NCI-H69 (cell line): ENCODE results near the gene YAP1.

Experiments
- DNase-seq: peaks from one replicate; lab custom pipeline; 2025; lab: John Stamatoyannopoulos, UW

Gene YAP1

GRCh38 chr11:102109896-102110760 is at the start of gene YAP1:
Gene YAP1, plus strand, starts transcription at chr11:102110447. Its CDS starts 402 bp downstream, at chr11:102110849.
- peak; percentile 57 for DNase-seq

DNA sequence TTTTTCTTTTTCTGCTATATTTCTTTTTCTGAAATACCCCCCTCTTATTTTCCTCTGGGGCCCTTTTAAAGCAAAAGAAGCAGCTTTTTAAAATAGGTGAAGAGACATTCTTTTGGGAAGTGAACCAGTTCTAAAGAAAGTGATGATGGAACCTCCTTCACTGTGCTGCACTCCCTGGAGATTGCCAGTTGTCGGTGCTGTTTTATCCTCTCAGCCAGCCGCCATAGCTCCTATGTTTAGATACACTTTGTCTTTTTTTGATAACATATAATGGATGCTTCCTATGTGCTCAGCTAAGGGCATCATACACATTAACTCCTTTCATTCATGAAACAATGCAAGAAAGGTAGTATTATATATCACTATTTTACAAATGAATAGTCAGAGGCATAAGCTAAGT is 49.0 kb upstream of the YAP1 start:
- peak; percentile 2 for DNase-seq

DNA sequence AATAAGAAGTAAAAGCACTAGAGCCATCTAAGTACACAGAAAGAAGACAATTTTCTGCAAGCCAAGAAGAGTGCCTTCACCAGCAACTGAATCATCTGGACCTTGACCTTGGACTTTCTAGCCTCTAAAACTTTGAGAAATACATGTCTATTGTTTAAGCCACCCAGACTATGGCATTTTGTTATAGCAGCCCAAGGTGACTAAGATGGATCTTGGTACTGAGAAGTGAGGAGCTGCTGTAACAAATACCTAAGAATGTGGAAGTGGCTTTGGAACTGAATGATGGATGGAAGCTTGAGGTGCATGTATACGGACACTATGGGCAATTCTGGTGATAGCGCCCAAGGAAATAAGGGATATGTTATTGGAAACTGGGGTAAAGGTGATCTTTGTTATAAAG is 48.1 kb upstream of the YAP1 start:
- DNase-seq = no peak

DNA sequence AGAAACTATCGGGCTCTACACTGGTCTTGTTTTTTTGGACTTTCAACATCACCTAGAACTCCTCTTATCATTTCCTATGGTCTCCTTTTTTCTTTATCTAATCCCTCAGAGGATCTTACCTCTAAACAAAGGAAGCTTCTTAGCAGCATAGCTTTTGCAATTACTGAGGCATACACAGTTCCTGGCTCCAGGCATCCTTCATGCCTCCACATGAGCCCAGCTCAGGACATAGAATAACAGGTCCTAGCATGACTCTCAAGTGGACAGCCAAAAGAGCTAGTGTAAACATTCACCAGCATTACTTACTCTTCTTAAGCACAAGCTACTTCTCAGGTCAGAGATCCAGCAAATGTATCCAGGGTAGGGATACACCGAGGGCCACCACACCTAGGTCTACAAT is 45.9 kb upstream of the YAP1 start:
- no peak for DNase-seq

GRCh38 chr11:102070766-102071165 is 39.5 kb upstream of the YAP1 start:
- no peak for DNase-seq

DNA sequence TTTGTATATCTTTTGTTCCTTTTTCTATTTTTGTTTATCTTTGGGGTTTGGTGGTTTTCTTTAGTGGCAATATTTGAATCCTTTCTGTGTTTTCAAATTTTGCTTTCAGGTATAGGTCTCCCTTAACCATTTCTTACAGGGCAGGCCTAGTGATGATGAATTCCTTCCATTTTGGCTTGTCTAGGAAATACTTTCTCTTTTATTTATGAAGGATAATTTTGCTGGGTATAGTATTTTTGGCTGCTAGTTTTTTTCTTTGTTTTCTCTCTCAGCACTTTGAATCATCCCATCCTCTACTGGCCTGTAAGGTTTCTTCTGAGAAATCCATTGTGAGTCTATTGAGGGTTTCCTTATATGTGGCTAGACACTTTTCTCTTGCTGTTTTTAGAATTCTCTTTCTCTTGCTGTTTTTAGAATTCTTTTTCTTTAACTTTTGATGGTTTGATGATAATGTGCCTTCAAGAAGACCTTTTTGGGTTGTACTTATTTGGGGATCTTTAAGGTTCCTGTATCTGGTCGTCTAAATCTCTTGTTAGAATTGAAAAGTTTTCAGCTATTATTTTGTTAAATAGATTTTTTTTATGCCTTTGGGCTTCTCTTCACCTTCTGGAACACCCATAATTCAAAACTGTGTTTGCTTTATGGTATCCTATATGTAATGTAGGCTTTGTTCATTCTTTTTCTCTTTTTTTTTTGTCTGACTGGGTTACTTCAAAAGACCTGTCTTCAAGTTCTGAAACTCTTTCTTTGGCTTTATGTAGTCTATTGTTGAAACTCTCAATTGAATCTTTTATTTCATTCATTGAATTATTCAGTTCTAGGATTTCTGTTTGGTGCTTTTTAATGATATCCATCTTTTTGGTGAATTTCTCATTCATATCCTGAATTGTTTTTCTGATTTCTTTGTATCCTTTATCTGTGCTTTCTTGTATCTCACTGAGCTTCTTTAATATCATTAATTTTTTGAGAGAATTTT is 38.5 kb upstream of the YAP1 start:
- DNase-seq = no peak

DNA sequence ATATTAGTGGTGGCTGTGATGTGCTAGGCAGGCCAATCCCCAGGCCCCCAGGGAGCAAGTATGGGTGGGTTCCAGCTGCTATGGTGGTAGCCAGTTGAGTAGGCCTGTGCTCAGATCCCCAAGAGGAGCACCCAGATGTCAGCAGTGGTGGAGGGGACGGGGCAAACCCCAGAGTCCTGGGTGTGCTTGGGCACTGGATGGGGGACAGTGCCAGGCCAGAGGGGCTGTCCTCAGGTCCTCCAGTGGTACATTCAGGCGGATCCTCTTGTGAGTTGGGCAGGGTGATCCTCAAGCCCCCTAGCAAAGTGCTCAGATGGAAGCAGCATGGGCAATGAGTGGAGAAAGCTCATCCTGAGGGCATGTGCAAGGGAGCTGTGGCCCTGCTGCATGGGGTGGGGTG is 37.0 kb upstream of the YAP1 start:
- no peak for DNase-seq

GRCh38 chr11:102079625-102080024 is 30.6 kb upstream of the YAP1 start:
- no peak for DNase-seq

DNA sequence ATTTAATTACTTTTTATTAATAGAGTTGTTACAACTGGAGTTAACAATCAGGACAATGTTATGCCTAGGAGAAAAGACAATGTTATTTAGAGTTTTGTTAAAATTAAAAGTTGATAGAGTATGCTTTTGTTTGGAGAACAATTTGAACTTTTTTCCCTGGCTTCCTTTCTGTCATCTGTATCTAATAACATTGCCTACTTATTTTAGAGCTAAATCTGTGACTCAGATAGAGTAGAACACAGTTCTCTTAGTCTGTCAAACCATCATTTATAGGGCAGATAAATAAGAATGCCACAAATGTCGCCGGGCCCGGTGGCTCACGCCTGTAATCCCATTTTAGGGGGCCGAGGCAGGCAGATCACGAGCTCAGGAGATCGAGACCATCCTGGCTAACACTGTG is 28.9 kb upstream of the YAP1 start:
- no peak for DNase-seq

- DNase-seq = no peak
Measured at GRCh38 chr11:102085864-102086551, 24.2 kb upstream of the YAP1 start.

DNA sequence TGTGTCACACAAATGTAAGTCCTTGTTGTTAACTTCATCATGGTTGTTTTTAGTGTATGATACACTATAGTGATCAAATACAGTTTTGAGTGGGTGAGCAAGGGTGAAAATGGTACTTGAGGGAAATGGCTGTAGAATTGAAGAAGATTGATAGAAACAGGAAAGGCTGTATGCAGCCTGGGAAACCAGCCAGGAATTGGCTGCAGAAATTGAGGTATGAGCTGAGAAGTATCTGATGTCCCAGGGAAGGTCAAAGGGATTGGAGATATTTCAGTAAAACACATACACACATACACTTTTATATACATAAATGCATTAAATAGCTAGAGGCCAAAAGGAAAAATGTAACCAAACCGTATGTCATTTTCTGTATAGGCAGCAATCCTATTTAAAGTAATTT is 13.1 kb upstream of the YAP1 start:
- no peak for DNase-seq

DNA sequence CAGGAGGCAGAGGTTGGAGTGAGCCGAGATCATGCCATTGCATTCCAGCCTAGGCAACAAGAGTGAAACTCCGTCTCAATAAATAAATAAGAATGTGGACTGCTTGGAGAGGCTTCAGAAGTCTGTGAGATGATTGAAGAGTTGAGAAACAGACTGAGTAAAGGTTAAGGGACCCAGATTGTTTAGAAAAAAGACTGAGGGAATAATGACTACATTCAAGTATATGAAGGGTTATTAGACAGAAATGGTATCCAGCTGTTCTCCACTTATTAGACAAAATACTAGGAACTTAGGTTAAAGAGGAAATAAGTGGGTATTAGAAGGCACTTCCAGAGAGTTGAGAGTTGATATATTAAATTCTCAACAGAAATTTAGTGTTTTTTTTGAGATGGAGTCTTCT is 10.5 kb upstream of the YAP1 start:
- no peak for DNase-seq

- no peak for DNase-seq
Measured at GRCh38 chr11:102108734-102109440, 1.4 kb upstream of the YAP1 start.

- no peak for DNase-seq
Measured at GRCh38 chr11:102110761-102111010, 439 bp downstream of the YAP1 start.

DNA sequence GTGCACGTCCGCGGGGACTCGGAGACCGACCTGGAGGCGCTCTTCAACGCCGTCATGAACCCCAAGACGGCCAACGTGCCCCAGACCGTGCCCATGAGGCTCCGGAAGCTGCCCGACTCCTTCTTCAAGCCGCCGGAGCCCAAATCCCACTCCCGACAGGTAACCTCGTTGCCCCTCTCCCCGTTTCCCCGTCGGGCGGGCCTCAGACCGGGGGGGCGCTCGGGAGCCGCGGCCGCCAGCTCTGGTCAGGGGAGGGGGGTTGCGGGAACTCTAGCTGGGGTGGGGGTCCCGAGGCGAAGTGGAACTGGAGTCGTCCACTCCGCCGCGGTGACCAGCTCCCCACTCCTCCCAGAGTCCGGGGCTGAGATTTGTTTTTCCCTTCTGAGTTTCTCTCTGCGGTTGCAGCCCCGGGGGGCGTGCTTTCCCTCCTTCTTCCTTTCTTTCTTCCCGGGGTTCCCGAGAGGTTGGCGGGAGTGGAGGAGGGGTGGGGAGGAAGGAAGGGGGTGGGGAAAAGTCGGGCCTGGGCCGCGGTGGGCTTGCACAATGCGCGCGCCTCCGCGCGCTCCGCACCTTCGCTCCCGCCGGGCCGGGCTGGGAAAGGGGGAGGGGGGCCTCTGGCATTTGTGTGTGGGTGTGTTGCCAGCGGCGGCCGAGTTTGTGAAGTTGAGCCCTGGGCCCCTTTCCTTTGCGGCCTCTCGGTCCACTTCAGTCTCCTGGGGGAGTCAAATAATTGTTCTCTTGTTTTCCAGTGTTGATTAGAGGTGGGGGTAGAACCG is 952 bp downstream of the YAP1 start:
- DNase-seq = peak; percentile 33

GRCh38 chr11:102111787-102112508 is 1.7 kb downstream of the YAP1 start:
- DNase-seq = no peak

DNA sequence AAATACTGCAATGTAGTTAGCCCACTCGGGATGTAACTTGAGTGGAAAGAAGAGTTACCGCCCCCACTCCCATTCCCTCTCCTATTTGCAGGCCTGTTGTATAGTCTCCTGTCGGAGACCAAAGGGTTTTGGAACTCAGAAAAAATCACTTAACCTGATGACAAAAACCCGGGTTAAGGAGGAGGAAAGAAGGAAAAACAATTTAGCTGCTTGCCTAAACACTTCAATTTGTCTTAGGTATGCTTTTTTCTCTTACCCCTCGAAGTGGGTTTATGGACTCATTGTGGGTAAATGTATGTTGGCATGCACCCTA is 2.2 kb downstream of the YAP1 start:
- no peak for DNase-seq

- no peak for DNase-seq
Measured at GRCh38 chr11:102114032-102114431, 3.8 kb downstream of the YAP1 start.

DNA sequence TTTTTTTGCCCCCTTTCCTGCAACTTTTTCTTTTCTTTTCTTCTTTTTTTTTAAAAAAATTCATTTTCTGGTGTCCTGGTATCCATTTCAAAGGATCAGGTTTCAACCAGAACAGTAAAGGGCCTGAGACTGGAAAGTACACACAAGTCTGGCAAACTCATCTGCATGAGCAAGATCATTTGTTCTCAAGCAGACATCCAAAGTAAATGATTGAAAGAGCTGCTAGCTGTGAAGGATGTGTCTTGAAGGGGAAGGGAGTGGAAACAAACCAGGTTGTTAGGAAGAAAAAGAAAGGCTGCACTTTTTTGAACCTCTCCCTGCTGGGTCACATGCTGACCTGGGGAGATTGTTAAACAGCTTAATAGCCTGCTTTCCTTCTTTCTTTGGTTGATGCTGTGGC is 5.3 kb downstream of the YAP1 start:
- no peak for DNase-seq

- DNase-seq = no peak
Measured at GRCh38 chr11:102116453-102117205, 6.4 kb downstream of the YAP1 start.
